ENCODE results near the gene UNC5A. TPM values are rescaled to one million over a fixed set of nuclear protein-coding genes. Genes with fewer than 3 reads are reported as not detected.

Gene UNC5A
- total and polyA plus RNA-seq, 9 of the 15 experiments (the other 6 are each of a cell fraction or from before 2014, with no cell fraction given), result not detected

- TF ChIP-seq ZNF586 (CRISPR knock-in tag; conservative IDR thresholded peaks at IDR 0.05), result no peak
- TF ChIP-seq ZBTB1 (CRISPR knock-in tag; IDR thresholded peaks at IDR 0.05; ENCODE audit: borderline replicate concordance, low read depth), result no peak
- no peak for TF ChIP-seq SP1 (CRISPR knock-in tag; IDR thresholded peaks at IDR 0.05)
- TF ChIP-seq SAFB2 (IDR thresholded peaks at IDR 0.05; ENCODE audit: borderline replicate concordance, low read depth, low read length, severe bottlenecking), result no peak
- TF ChIP-seq KAT7 (CRISPR knock-in tag; IDR thresholded peaks at IDR 0.05; ENCODE audit: borderline replicate concordance), result no peak
Measured at GRCh38 chr5:176771102-176771845, 39.1 kb upstream of the UNC5A start (continued).

GRCh38 chr5:176772271-176773210 is 37.8 kb upstream of the UNC5A start:
- intact Hi-C loops (cut with micrococcal nuclease), result no loop called here
- WGBS (ENCODE audit: insufficient coverage, low coverage, missing lambda C conversion rate), result 0% methylated on average over 13 of the region's 13 CpGs

More at GRCh38 chr5:176772271-176773210, 37.8 kb upstream of the UNC5A start:
- TF ChIP-seq NFYB (IDR thresholded peaks at IDR 0.05; ENCODE audit: extremely low read depth, insufficient read length) (peak; percentile 40), ZNF316 (IDR thresholded peaks at IDR 0.05) (0 out of 2 replicates have a peak, but pooled peaks have one; percentile 25), NCOA1 (IDR thresholded peaks at IDR 0.05; ENCODE audit: low read depth) (no peak), TAF1 (IDR thresholded peaks at IDR 0.05; ENCODE audit: control insufficient read depth, extremely low read depth, insufficient read depth, low read length, severe bottlenecking) (no peak), PCBP2 (IDR thresholded peaks at IDR 0.05; ENCODE audit: low read depth, low read length, poor library complexity, severe bottlenecking) (no peak), ZNF780A (CRISPR knock-in tag; IDR thresholded peaks at IDR 0.05) (no peak)
- in situ Hi-C loops (cut with MboI), result no loop called here
- Histone ChIP-seq H3K4me3 (no peak overlapping the region), H3K27ac (ENCODE audit: extremely low read depth, low read depth, low read length) (no peak overlapping the region), H3K9me3 (replicated peaks; ENCODE audit: control insufficient read depth, insufficient read depth, low read depth, low read length) (no peaks in the 10 kb centered on the region), H3K9ac (ENCODE audit: insufficient read depth in 1 of 2, low read depth in 2 of 2, low read length in 2 of 2) (no peak overlapping the region), H3K36me3 (ENCODE audit: control insufficient read depth, insufficient read depth, low read length) (no peaks in the 10 kb centered on the region), H3K4me2 (ENCODE audit: insufficient read depth, low read length) (no peak overlapping the region), H3K9me1 (ENCODE audit: control insufficient read depth, insufficient read depth, low read length) (no peaks in the 10 kb centered on the region), H3K4me1 (replicated peaks in 1 of 2; ENCODE audit: control insufficient read depth in 2 of 2, insufficient read depth in 2 of 2, low read length in 2 of 2) (0 out of 5 replicates have a peak, but pooled peaks cover 0 to 2% of the 10 kb centered on the region in 2 experiments), H4K20me1 (replicated peaks; ENCODE audit: control insufficient read depth, insufficient read depth, low read length) (no peaks in the 10 kb centered on the region), H3K79me2 (ENCODE audit: control insufficient read depth, insufficient read depth, low read length) (no peaks in the 10 kb centered on the region), H3K27me3 (ENCODE audit: control insufficient read depth in 2 of 2, insufficient read depth in 2 of 2, low read length in 2 of 2) (peaks cover 36 to 67% of the 10 kb centered on the region in 2 experiments; a peak in 4 of 5 replicates), H2AFZ (ENCODE audit: low read depth, low read length) (no peak overlapping the region)
- no TSS peak for BruUV-seq (replicated peaks)
- CTCF ChIA-PET (ENCODE audit: low intra/inter-chr PET ratio), result no interaction called here
- DNase-seq (ENCODE audit: extremely low read depth in 1 of 4, low spot score in 3 of 4), result no peak
- no peak for ATAC-seq
- POLR2A ChIA-PET, result interaction anchor here (1.1 to 1.2 kb wide), 2 partner anchors 11 to 19 kb away, joined by 3 to 4 read pairs; no protein-coding TSS in a partner anchor
- FAIRE-seq, result no peak
